Measurements from ENCODE around the gene PSMA7. TPM values are rescaled to one million over a fixed set of nuclear protein-coding genes. Genes with fewer than 3 reads are reported as not detected.

PSMA7 gene
- total RNA-seq, 6 experiments from 2014 or later: 296 to 357 (median 334) TPM

GRCh38 chr20:62175711-62176110, 32.5 kb upstream of the PSMA7 start:
- Mint-ChIP-seq H3K36me3 (ENCODE audit: low read depth) (peaks cover 5% of the 10 kb centered on the region; the same call in 1 of the 2 replicates), H3K27me3 (ENCODE audit: insufficient read depth) (no peaks in the 10 kb centered on the region), H3K4me1 (ENCODE audit: low read depth) (no peaks in the 10 kb centered on the region), H3K9me3 (no peaks in the 10 kb centered on the region), H3K4me3 (no peak overlapping the region), H3K27ac (no peak overlapping the region)
- no peak for TF ChIP-seq CTCF (IDR thresholded peaks at IDR 0.05)
- no peak for DNase-seq

- Mint-ChIP-seq H3K4me1 (ENCODE audit: low read depth) (no peaks in the 10 kb centered on the region), H3K4me3 (no peak overlapping the region), H3K27me3 (ENCODE audit: insufficient read depth) (no peaks in the 10 kb centered on the region), H3K9me3 (no peaks in the 10 kb centered on the region), H3K36me3 (ENCODE audit: low read depth) (peaks cover 5% of the 10 kb centered on the region; the same call in 1 of the 2 replicates), H3K27ac (no peak overlapping the region)
- no peak for DNase-seq
- TF ChIP-seq CTCF (IDR thresholded peaks at IDR 0.05): no peak
Observed at GRCh38 chr20:62174870-62175624, 31.9 kb upstream of the PSMA7 start.

GRCh38 chr20:62174021-62174804, 31.0 kb upstream of the PSMA7 start:
- Mint-ChIP-seq H3K27ac (no peak overlapping the region), H3K9me3 (no peaks in the 10 kb centered on the region), H3K36me3 (ENCODE audit: low read depth) (peaks cover 5% of the 10 kb centered on the region; the same call in 1 of the 2 replicates), H3K4me1 (ENCODE audit: low read depth) (no peaks in the 10 kb centered on the region), H3K4me3 (no peak overlapping the region), H3K27me3 (ENCODE audit: insufficient read depth) (no peaks in the 10 kb centered on the region)
- TF ChIP-seq CTCF (IDR thresholded peaks at IDR 0.05): no peak
- DNase-seq: no peak

- Mint-ChIP-seq H3K36me3 (ENCODE audit: low read depth) (peaks cover 5% of the 10 kb centered on the region; the same call in 1 of the 2 replicates), H3K4me1 (ENCODE audit: low read depth) (no peaks in the 10 kb centered on the region), H3K9me3 (no peaks in the 10 kb centered on the region), H3K4me3 (no peak overlapping the region), H3K27ac (no peak overlapping the region), H3K27me3 (ENCODE audit: insufficient read depth) (no peaks in the 10 kb centered on the region)
- DNase-seq: no peak
- no peak for TF ChIP-seq CTCF (IDR thresholded peaks at IDR 0.05)
Observed at GRCh38 chr20:62172666-62173065, 29.5 kb upstream of the PSMA7 start.

- Mint-ChIP-seq H3K27me3 (ENCODE audit: insufficient read depth) (no peaks in the 10 kb centered on the region), H3K9me3 (no peaks in the 10 kb centered on the region), H3K4me3 (no peak overlapping the region), H3K4me1 (ENCODE audit: low read depth) (no peaks in the 10 kb centered on the region), H3K36me3 (ENCODE audit: low read depth) (peaks cover 6% of the 10 kb centered on the region; the same call in 1 of the 2 replicates), H3K27ac (no peak overlapping the region)
- TF ChIP-seq CTCF (IDR thresholded peaks at IDR 0.05): no peak
- DNase-seq: no peak
Observed at GRCh38 chr20:62171245-62171644, 28.1 kb upstream of the PSMA7 start.
